Measurements from ENCODE around the gene MBP. TPM values are rescaled to one million over a fixed set of nuclear protein-coding genes. Genes with fewer than 3 reads are reported as not detected.

MBP gene
- total RNA-seq, 4 donors from 2014 or later = 40.9 to 67.7 (median 51.8) TPM

DNA sequence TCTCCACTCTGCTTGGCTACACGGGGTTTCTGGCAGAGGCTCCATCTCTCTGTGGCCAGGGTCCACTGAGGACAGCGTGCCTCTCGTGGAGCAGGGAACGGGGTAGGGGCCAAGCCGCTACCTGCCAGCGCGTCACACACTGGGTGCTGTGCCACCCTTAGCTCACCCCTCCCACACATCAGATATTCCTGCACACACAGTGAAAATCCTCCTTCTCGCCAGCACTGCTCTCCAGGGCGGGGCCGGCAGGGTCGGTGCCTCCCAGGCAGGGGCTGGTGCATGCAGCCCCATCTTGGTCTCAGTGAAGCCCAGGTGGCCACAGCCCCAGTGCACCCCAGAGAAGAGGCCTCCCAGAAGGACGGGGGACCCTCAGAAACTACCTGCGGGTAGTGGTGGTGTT is 124.6 kb downstream of the MBP start:
- H3K4me3 ChIP-seq = no peak overlapping the region
- TF ChIP-seq, protein P1, sequence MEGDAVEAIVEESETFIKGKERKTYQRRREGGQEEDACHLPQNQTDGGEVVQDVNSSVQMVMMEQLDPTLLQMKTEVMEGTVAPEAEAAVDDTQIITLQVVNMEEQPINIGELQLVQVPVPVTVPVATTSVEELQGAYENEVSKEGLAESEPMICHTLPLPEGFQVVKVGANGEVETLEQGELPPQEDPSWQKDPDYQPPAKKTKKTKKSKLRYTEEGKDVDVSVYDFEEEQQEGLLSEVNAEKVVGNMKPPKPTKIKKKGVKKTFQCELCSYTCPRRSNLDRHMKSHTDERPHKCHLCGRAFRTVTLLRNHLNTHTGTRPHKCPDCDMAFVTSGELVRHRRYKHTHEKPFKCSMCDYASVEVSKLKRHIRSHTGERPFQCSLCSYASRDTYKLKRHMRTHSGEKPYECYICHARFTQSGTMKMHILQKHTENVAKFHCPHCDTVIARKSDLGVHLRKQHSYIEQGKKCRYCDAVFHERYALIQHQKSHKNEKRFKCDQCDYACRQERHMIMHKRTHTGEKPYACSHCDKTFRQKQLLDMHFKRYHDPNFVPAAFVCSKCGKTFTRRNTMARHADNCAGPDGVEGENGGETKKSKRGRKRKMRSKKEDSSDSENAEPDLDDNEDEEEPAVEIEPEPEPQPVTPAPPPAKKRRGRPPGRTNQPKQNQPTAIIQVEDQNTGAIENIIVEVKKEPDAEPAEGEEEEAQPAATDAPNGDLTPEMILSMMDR (IDR thresholded peaks at IDR 0.05) = no peak
- no peak for TF ChIP-seq POLR2A (IDR thresholded peaks at IDR 0.05)

DNA sequence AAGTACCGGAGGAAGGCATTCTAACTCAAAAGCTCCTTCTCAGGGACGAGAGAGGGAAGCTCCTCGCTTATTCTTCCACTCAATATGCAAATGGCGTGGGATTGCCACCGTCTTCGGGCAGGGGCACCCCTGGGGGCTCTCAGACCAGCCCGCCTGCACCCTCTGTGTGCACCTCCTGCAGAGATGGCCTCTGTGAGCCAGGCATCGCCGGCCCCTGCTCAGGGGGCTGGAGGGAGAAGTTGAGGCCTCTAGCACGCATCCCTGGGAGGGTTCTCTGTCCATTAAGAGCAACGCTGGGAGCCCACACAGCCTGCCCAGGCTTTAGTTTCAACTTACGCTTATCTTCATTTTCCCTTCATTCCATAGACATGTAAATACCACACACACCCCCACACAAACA is 125.3 kb downstream of the MBP start:
- Histone ChIP-seq H3K36me3 (peaks cover 0 to 6% (median 0%) of the 10 kb centered on the region in 3 donors), H3K4me1 (no peaks in the 10 kb centered on the region), H3K4me3 (no peak overlapping the region), H3K9me3 (no peaks in the 10 kb centered on the region), H3K27me3 (no peaks in the 10 kb centered on the region), H3K27ac (no peak overlapping the region)
- no peak for TF ChIP-seq POLR2A (IDR thresholded peaks at IDR 0.05)
- TF ChIP-seq, protein P1 (IDR thresholded peaks at IDR 0.05) = no peak
- DNase-seq = no peak

More for the DNA sequence above, 124.6 kb downstream of the MBP start:
- DNase-seq = peak in 1 of 3 donors; percentile 11
- H3K36me3 ChIP-seq = peaks cover 0 to 8% (median 0%) of the 10 kb centered on the region in 3 donors
- H3K27me3 ChIP-seq = no peaks in the 10 kb centered on the region
- no peak overlapping the region for H3K27ac ChIP-seq
- H3K4me1 ChIP-seq = no peaks in the 10 kb centered on the region
- H3K9me3 ChIP-seq = no peaks in the 10 kb centered on the region

DNA sequence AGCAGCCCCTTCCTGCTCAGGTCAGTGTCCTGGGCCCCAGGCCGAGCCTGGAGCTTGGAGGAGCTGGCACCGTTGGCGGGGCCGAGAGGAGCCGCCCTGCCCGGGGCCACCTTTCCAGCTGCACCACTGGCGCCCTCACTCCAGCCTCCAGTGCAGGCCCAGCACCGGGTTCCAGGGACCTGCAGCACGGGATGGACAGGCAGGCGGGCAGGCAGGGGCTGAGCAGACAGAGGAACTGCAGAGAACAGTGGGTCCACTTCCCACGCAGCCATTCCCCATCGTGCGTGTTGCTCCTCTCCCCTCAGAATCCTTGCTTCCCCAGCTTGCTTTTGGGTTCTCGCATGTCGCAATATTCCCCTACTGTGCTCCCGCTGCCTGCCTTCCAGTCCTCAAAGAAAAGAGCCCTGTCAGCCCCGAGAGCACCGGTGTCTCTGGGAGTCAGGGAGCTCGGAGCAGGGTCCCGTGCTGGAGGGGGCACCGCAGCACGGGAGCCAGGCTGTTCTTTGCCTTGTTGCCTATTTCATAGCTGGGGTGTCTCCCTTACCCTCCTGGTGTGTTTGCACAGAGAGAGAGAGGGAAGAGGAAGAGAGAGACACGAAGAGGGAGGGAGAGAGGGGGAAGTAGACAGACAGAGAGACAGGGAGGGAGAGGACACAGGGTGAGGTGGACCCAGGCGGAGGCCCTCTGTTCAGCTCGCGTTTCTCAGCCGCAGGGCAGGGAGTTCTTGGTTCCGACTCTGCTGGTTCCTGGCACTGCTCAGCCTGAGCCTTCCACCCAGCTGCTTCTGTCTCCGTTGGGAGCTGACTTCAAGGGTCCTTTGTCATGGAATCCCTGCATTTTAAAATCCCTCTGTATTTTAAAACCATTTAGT is 126.0 kb downstream of the MBP start:
- Histone ChIP-seq H3K9me3 (no peaks in the 10 kb centered on the region), H3K36me3 (peaks cover 0 to 4% (median 0%) of the 10 kb centered on the region in 3 donors), H3K4me3 (no peak overlapping the region), H3K4me1 (no peaks in the 10 kb centered on the region), H3K27me3 (no peaks in the 10 kb centered on the region), H3K27ac (peak overlapping the region in 1 of 4 donors; percentile 25)
- no peak for DNase-seq
- TF ChIP-seq, protein P1 (IDR thresholded peaks at IDR 0.05) = no peak
- TF ChIP-seq POLR2A (IDR thresholded peaks at IDR 0.05) = no peak

DNA sequence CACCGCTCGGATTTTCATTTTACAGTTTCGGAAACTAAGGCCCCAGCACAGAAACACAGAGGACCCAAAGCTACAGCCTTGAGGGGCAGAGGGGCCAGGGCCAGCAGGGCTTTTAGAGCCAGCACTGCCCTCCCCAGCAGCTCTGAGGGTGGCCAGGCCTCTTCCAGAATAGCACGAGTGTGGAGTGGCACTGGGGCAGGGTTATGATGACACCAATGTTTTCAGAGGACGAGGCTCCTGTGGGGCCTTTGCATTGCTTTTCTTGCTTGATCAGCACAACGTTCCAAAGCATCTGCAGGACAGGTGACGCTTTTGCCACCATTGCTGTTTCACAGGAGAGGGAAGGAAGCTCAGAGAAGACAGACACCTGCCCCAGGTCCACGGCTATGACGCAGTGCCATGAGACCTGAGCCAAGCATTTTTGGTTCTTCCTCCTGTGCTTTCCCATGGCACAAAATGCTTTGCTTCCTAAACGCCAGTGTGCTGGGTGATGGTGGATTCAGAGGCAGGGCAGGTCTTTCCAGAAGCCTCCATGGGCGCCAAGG is 126.9 kb downstream of the MBP start:
- TF ChIP-seq POLR2A (IDR thresholded peaks at IDR 0.05) = no peak
- TF ChIP-seq, protein P1 (IDR thresholded peaks at IDR 0.05) = no peak
- Histone ChIP-seq H3K9me3 (no peaks in the 10 kb centered on the region), H3K27me3 (no peaks in the 10 kb centered on the region), H3K27ac (peak overlapping the region in 1 of 4 donors; percentile 25), H3K4me1 (no peaks in the 10 kb centered on the region), H3K4me3 (no peak overlapping the region), H3K36me3 (peaks cover 0 to 4% (median 0%) of the 10 kb centered on the region in 3 donors)
- DNase-seq = no peak

DNA sequence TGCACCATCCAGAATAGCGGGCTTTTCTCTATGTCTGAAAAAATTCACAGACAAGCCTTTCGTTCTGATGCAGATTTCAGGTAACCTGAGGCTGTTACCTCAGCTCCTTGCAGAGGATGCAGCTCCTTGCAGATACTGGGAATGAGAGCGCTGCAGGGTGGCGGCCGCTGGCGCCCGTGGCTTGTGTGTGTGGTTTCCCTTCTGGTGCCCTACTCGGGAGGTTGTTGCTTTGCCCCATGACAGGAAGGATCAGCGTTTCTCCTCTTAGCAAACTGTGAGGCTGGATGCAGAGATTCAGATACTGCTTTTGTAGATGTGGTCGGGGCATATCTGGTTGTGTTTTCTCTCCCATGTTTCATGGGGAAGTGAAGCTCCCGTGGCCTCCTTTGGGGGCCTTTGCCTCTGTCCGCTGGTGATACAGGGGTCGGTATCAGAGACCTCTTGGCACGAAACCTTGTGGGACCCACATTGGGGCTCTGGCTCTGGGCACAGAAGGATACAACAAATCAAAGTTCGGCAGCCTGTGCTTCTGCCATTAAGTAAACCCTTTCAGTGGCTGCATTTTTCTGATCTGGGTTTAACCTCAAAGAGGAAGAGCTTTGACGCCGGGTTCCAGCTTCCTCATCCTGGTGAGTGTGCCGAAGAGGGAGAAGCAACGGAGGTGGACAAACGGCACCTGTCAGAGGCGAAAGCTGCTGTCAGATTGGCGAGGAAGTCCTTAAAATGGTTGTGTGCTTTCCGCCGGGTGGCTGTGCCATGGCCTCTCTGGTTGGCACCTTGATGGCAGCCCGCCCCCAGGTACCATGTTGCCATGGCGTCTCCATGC is 127.8 kb downstream of the MBP start:
- no peaks in the 10 kb centered on the region for H3K4me1 ChIP-seq
- H3K4me3 ChIP-seq = no peak overlapping the region
- DNase-seq = no peak
- TF ChIP-seq, protein P1 (IDR thresholded peaks at IDR 0.05) = no peak
- TF ChIP-seq POLR2A (IDR thresholded peaks at IDR 0.05) = no peak
- peaks cover 0 to 4% (median 0%) of the 10 kb centered on the region in 3 donors for H3K36me3 ChIP-seq
- H3K27ac ChIP-seq = peak overlapping the region in 2 of 4 donors; percentile 11 to 43
- no peaks in the 10 kb centered on the region for H3K27me3 ChIP-seq
- H3K9me3 ChIP-seq = no peaks in the 10 kb centered on the region
